GM20431 (cell line): ENCODE data around the gene EGFR.

Source experiments
- in situ Hi-C: fragments of 300-500 bp; cut with MseI, MboI; formaldehyde crosslinking; loops from one replicate; pipeline ENCODE4 v1.15.0; 2020; ENCODE audit warnings: low sequenced_read_pairs; ENCODE audit not compliant: unreplicated experiment

Gene EGFR

DNA sequence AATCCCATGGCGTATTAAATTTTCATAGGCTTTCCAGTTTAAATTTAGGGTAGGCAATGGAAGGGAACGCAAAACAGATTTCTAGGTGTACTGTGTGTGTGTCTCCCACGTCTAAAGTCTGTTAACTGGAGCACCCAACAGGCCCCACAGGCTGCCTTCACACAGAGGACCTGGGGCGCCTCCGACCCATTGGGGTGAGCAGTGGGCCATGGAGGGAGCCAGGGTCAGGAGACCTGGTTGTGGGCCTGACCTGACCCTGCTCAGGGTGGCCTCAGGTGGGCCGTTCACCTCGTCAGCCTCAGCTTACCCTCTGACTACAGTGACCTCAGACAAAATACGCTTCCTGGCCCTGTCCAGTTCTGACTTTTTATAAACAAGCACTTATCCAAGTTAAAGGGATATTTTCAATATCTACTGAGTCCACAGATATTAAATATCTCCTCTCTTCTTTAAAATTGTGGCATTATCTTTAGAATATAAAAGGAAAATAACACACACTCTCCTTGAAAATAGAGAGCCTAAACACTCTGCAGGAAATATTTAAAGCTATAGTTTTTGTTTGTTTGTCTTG lies 159.6 kb downstream of the EGFR start:
- in situ Hi-C loops, result no loop called here

DNA sequence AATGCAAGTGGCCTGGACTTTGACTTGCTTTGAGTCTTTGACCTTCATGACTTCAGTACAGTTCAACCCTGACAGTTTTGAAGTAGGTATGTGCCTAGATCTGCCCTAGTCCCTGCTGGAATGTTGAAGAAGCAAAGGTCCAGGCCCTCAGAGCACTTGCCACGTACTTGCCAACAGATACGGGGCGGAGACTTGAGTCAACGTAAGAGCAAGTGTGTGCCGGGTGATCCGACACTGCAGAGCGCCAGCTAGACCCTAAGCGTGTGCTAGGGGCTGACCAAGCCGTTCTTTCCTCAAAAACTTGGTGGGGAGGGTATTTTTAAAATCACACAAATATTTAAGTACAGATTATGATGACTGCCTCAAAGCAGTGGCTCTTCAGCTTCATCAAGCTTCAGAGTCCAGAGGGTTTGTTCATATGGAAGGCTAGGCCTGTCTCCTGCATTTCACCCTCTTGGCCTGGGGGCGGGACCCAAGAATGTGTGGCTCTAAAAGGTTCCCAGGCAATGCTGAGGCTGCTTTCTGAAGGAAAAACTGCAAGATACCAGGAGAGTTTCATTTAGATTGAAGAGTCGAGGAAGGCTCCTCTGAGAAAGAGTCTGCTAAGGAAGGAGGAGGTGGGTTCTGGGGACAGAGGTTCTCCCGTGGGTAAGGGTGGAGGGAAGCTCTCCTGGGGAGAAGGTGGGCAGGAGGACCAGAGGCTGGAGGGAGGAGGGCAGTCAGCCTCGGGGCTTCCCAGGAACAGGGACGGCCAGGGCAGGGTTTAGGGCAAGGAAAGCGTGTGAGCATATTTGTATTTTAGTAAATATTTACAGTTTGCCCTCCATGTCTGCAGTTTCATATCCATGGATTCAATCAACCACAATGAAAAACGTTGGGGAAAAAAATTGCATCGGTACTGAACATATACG lies 160.3 kb downstream of the EGFR start:
- in situ Hi-C loops, result no loop called here

DNA sequence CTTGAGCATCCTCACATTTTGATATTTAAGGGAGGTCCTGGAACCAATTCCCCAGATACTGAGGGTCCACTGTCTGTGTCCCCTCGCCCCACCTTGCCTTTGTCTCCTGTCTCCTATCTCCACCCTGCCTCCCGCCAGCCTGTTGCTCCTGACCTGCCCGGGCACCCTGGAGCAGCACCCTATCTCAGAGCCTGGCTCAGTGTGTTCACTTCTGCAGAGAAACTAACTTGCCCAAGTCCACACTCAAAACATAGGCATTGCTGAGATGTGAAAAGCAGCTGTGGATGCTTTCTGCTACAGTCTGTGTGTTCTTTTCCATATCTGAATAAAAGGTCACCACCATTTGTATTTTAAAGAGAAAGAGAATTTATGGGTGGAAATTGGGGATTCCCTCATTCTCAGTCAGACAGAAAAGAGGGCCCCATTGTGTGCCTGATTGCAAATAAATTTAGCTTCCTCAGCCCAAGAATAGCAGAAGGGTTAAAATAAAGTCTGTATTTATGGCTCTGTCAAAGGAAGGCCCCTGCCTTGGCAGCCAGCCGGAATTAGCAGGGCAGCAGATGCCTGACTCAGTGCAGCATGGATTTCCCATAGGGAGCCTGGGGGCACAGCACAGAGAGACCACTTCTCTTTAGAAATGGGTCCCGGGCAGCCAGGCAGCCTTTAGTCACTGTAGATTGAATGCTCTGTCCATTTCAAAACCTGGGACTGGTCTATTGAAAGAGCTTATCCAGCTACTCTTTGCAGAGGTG lies 161.3 kb downstream of the EGFR start:
- in situ Hi-C loops, result no loop called here

DNA sequence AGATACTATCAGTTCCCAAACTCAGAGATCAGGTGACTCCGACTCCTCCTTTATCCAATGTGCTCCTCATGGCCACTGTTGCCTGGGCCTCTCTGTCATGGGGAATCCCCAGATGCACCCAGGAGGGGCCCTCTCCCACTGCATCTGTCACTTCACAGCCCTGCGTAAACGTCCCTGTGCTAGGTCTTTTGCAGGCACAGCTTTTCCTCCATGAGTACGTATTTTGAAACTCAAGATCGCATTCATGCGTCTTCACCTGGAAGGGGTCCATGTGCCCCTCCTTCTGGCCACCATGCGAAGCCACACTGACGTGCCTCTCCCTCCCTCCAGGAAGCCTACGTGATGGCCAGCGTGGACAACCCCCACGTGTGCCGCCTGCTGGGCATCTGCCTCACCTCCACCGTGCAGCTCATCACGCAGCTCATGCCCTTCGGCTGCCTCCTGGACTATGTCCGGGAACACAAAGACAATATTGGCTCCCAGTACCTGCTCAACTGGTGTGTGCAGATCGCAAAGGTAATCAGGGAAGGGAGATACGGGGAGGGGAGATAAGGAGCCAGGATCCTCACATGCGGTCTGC lies 162.2 kb downstream of the EGFR start:
- in situ Hi-C loops, result no loop called here

DNA sequence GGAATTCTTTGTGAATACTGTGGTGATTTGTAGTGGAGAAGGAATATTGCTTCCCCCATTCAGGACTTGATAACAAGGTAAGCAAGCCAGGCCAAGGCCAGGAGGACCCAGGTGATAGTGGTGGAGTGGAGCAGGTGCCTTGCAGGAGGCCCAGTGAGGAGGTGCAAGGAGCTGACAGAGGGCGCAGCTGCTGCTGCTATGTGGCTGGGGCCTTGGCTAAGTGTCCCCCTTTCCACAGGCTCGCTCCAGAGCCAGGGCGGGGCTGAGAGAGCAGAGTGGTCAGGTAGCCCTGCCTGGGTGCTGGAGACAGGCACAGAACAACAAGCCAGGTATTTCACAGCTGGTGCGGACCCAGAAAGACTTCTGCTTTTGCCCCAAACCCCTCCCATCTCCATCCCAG lies 162.9 kb downstream of the EGFR start:
- in situ Hi-C loops, result no loop called here

DNA sequence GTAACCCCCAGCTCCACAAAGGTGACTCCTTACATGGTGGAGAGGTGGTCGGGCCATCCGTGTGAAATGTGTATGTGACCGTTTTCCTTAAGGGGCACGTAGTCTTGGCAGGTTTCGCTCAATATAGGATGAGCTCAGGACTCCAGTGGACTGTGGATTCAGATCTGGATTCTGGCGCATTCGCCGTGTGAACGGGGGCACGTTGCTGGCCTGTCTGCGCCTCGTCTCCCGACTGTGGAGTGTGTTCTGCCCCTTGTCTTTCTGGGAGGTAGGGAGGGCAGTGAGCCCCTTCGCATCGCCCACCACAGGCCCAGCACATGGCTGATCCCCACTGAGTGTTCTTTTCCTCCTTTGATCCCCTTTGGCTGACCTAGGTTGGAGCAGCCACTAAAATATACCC lies 165.1 kb downstream of the EGFR start:
- in situ Hi-C loops, result no loop called here

DNA sequence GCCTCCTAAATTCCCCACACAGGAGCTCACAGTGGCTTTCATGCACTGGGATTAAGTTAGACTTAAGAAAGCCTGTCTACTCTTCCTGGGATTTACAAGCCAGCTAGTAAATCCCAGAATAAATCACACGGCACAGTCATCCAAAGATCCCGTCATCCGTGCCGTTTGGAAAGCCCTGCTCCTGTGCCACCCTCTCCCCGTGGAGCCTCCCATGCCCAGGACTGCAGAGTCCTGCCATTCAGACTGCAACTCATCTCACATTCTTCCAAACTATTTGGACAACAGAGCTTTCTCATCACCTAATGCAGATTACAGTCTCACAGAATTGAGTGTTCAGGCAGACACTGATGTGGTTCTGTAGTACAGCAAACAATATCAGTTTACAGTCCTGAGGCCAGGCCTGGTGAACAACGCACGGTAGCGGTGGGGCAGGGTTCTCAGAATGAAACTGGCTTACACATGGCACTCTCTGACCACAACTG lies 166.5 kb downstream of the EGFR start:
- in situ Hi-C loops, result no loop called here

DNA sequence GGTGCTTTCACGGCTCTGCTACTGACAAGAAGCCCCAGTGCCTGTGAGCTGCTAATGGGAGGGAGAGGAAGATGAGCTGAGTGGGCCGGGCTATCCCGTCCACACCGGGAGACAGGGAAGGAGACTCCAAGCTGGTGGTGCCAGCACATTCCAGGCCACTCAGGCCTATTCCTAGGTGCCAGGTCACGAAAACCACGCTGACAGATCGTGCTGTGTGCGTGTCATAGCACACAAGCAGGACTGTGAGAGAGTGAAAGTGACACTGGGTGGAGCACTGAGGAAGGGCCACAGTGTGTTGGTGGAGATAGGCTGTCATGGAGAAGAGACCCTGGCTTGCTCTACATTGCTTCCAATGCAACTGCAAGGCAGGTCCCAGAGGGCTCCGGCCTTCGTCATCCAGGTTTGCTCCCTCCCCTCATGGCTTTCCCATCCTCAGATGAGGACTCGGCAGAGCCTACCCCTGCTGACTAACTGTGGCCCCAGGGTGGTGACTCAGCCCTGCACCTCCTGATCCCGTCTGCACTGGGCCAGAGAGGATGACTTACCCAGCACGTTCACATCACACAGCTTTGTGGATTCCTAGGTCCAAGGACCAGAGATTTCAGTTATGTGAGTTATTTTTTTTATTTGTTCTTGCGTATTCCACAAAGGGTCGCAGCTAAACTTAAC lies 167.3 kb downstream of the EGFR start:
- in situ Hi-C loops, result no loop called here

DNA sequence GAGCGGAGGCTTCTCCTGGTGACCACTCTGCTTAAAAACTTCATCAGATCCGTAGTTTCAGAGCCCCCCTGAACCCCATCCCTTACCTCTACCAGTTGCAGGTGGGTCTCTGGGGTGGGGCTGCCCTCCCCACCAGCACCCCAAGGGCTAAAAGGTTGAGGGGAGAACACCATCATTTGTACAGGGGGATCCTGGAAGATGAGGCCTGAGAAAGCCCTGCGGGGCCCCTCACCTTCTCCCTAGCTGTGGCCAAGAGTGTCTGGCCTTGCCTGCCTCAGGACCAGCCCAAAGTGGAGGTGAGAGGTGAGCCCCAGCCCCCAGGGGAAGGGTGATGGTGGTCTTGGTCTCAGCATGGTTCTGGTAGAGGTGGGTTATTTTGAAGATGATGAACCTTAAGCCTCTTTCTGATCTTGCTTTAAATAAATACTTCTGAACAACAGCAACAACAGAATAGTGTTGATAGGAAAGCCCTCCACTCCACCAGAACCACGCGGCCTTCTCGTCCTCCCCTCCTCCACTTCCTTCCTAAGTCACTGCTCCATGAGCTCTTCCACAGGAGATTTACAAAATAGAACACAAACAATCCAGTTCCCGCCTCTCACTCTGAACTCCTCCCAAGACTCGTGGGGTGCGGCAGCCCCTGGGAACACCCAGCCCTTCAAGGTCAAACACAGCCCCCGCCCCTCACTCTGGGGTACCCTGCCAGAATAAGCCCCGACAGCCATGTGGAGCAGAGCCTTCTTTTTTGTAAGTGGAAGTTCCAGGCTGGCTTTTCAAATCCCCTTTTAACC lies 169.1 kb downstream of the EGFR start:
- in situ Hi-C loops, result no loop called here

DNA sequence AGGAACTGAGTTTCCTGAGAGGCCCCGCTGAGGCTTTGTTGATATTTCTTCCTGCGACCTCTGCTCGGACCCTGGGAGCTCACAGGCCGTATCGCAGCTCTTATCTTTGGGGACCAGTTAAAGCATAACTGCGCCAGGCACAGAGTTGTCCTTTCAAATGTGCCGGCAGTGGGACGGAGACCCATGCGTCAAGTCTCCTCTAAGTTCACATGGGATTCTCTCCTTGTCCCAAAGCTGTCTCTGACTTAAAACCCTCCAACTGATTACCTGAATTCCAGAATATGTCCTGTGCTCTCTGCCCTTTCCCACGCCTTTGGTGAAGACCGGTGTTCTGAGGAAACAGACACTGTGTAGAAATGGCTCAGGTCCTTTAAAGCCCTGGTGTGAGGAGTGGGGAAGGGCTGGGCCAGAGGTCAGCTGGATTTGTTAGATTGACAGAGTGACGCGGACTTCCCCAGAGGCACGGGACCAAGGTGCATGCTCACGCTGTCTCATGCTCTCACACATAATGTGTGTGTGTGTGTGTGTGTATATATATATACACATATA lies 169.8 kb downstream of the EGFR start:
- in situ Hi-C loops, result no loop called here

DNA sequence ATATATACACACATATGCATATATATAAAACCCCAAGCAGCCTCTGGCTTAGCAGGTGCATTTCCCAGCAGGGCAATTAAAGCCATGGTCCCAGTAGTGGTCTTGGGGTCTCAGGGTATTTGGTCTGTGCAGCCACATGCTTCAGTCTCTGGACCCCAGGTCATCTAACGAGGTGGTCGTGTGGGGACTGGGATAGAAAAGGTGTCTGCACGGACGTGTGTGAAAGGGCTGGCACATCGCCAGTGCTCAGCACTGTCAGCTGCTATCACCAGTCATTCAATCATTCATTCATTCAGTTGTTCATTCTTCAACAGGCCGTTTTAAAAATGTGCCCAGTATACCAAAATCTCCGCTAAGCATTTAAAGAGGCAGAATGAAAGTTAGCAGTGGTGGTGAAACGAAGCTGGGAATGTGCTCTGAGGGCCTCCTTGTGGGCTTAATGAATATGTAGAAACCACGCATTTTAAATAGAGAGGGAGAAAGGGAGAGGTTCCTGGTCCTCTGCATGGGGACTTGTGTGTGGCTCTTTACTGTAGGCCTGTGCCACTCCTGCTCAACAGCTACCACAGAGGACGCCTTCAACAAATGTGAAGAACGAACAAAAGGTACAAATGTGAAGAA lies 170.4 kb downstream of the EGFR start:
- in situ Hi-C loops, result no loop called here

DNA sequence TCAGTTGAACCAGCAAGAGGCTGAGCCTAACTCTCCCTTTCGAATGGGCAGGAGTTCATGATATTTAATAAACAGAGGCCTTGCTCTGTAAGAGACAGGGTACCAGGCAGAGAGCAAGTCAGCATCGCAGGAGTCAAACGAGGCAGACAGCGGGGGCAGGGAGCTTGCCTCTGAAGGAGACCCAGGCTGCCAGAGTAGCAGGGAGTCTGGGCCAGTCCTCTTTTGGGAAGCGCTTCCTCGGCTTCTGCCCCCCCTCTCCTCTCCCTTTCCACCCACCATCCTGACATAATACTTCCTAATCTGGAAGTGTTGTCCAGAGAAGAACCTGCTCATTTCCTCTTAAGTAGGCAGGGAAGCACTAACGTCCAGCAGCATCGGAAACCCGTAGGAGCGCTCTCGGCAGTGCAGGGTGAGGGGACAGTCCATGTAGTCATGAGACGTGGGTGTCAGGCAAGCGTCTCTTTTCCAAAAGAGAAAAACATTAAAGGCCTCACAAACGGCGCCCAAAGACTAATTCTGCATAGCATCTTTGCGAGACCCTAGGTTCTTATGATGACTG lies 171.1 kb downstream of the EGFR start:
- in situ Hi-C loops, result no loop called here

DNA sequence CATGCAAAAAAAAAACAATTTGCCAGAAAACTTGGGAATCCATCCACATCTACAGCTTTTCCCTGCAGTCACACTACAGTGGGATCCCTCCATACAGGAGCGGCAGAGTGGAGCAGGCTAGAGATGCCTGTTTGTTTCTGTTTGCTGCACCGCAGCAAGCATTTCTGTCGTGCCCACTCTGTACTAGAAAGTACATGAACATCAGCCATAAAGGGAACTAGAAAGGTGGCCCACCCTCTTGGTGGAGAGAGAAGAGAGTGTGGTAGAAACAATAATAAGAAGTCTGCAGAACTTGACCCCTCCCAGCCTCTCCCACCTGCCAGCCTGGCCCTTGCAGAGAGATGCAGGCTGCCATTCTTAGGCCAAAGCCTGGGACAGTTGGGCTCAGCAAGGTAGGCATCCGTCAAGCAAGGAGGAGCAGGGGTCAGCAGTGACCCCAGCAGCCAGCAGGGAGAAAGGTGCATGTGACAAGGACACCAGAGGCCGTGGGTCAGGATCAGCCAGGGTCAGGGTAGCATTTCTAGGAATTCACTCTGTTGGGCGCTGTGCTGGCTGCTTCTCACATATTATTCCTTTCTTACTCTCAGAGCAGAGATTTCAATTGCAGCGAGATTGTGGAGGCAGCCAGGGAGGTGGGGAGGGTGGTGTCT lies 171.8 kb downstream of the EGFR start:
- in situ Hi-C loops, result no loop called here

DNA sequence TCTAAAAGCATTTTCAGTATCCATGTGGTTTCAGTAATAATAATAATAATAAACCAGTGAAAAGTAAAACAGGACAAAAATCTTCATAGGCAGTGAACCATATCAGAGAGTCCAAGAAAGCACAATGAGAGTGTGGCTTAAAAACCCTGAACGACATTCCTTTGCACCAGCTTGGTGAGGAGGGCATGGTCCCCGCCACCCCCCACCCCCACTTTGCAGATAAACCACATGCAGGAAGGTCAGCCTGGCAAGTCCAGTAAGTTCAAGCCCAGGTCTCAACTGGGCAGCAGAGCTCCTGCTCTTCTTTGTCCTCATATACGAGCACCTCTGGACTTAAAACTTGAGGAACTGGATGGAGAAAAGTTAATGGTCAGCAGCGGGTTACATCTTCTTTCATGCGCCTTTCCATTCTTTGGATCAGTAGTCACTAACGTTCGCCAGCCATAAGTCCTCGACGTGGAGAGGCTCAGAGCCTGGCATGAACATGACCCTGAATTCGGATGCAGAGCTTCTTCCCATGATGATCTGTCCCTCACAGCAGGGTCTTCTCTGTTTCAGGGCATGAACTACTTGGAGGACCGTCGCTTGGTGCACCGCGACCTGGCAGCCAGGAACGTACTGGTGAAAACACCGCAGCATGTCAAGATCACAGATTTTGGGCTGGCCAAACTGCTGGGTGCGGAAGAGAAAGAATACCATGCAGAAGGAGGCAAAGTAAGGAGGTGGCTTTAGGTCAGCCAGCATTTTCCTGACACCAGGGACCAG lies 172.5 kb downstream of the EGFR start:
- in situ Hi-C loops, result no loop called here

DNA sequence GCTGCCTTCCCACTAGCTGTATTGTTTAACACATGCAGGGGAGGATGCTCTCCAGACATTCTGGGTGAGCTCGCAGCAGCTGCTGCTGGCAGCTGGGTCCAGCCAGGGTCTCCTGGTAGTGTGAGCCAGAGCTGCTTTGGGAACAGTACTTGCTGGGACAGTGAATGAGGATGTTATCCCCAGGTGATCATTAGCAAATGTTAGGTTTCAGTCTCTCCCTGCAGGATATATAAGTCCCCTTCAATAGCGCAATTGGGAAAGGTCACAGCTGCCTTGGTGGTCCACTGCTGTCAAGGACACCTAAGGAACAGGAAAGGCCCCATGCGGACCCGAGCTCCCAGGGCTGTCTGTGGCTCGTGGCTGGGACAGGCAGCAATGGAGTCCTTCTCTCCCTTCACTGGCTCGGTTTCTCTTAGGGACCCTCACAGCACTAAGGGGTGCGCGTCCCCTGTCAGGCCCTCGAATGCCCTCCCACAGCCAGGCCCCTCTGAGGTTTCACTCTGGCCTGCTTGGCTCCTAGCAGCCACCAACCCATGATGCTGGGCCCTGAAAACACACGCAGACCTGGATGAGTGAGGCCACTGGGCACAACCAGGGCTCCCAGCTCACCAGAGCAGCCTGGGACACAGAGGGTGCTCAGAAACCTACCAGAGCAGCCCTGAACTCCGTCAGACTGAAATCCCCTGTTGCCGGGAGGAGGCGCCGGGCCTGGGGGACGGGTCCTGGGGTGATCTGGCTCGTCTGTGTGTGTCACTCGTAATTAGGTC lies 173.3 kb downstream of the EGFR start:
- in situ Hi-C loops, result no loop called here

DNA sequence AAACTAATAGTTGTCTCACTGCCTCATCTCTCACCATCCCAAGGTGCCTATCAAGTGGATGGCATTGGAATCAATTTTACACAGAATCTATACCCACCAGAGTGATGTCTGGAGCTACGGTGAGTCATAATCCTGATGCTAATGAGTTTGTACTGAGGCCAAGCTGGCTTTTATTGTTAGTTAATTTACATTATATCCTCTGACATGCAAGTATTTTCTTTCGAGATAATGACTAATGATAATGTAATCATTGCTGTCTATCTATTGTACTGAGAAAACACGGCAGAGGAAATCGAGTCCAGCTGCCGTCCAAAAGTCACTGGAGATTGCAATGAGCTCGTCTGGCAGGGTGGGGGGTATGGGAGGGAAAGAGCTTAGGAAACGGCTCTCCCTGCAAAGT lies 173.9 kb downstream of the EGFR start:
- in situ Hi-C loops, result no loop called here
